Spleen (tissue), 11 donors: ENCODE results near the gene TEX26. TPM values are rescaled to one million over a fixed set of nuclear protein-coding genes. Genes with fewer than 3 reads are reported as not detected.
A peak's percentile ranks its signal among the peaks of the same experiment; 100 is the strongest.

Experiments
- DNase-seq: peaks from one replicate; pipeline ENCODE4 v3.0.0-alpha.2; 2020
- H3K27ac ChIP-seq, 8 donors: fragments of 200-600 bp; sonication (generic) in 7 of 8; 1 replicate in 4 of 8; 2 replicates in 4 of 8; pipeline versions ENCODE4 v1.5.0 to v1.8.0; 2016 to 2021; ENCODE audit warnings: inconsistent platforms in 4 of 8, mild to moderate bottlenecking in 4 of 8, moderate library complexity in 1 of 8
- H3K27me3 ChIP-seq, 7 donors: fragments of 200-600 bp; sonication (generic) in 6 of 7; replicated peaks in 1 of 7; 1 replicate in 4 of 7; 2 replicates in 3 of 7; pipeline versions ENCODE4 v1.5.0 to v1.8.0; 2016 to 2021; ENCODE audit warnings: inconsistent platforms in 3 of 7, mild to moderate bottlenecking in 1 of 7
- H3K36me3 ChIP-seq, 6 donors: fragments of 200-600 bp; sonication (generic) in 5 of 6; 1 replicate in 4 of 6; 2 replicates in 2 of 6; pipeline versions ENCODE4 v1.5.0 to v1.8.0; 2016 to 2021; ENCODE audit warnings: inconsistent platforms in 2 of 6
- H3K4me1 ChIP-seq, 6 donors: fragments of 200-600 bp; sonication (generic) in 5 of 6; 1 replicate in 3 of 6; 2 replicates in 3 of 6; pipeline versions ENCODE4 v1.5.0 to v1.8.0; 2016 to 2021; ENCODE audit warnings: inconsistent platforms in 3 of 6
- H3K4me3 ChIP-seq, 8 donors: fragments of 200-600 bp; sonication (generic) in 7 of 8; 1 replicate in 4 of 8; 2 replicates in 4 of 8; pipeline versions ENCODE4 v1.5.0 to v1.8.0; 2016 to 2021; ENCODE audit warnings: inconsistent platforms in 4 of 8, mild to moderate bottlenecking in 4 of 8, moderate library complexity in 2 of 8
- H3K9me3 ChIP-seq, 8 donors: fragments of 200-600 bp; sonication (generic) in 7 of 8; 1 replicate in 4 of 8; 2 replicates in 4 of 8; pipeline versions ENCODE4 v1.5.0 to v1.8.0; 2016 to 2021; ENCODE audit warnings: inconsistent platforms in 4 of 8
- CTCF ChIP-seq, 11 experiments: fragments of 200-600 bp in 7 of 11; fragments of 450-650 bp in 4 of 11; sonication (generic) in 4 of 11; IDR thresholded peaks in 8 of 11; conservative IDR thresholded peaks in 3 of 11; 1 replicate in 7 of 11; 2 replicates in 4 of 11; pipeline versions ENCODE4 v1.4.0 to v1.8.0; 2016 to 2021; ENCODE audit warnings: antibody characterized with exemption in 11 of 11, inconsistent platforms in 4 of 11, mild to moderate bottlenecking in 1 of 11
- POLR2A ChIP-seq, 3 donors: fragments of 450-650 bp; IDR thresholded peaks; one replicate each; pipeline ENCODE4 v1.5.1; 2017; ENCODE audit warnings: antibody characterized with exemption in 3 of 3, mild to moderate bottlenecking in 1 of 3
- POLR2AphosphoS5 ChIP-seq, 3 donors: sonication (generic); formaldehyde crosslinking; IDR thresholded peaks; one replicate each; pipeline ENCODE4 v1.5.1; 2017; ENCODE audit warnings: antibody characterized with exemption in 3 of 3
- WGBS, 5 donors: extraction: QIAGEN DNeasy Blood & Tissue Kit in 3 of 5; methylation state at CpG; one replicate each; pipeline versions ENCODE4 v1.1.5 to v1.1.7; 2013 to 2018; 5-methylcytosine and 5-hydroxymethylcytosine counted together
- intact Hi-C: fragments of 100-400 bp; cut with DNase I; formaldehyde crosslinking; loops from one replicate; pipeline ENCODE4 v1.15.0; 2023; ENCODE audit warnings: low total_unique reads
- polyA plus RNA-seq, 3 donors: library from polyadenylated mRNA; stranded (reverse); fragments of 200-250 nt; gene quantifications; one replicate each; pipeline ENCODE4 v1.2.1, GENCODE V29; 2013
- total RNA-seq, 7 donors: library from RNA; depleted of rRNA in 3 of 7; stranded (reverse); fragments of >200 nt in 3 of 7; fragmentation: NEBNext Ultra II Directional in 4 of 7; extraction: Animal tissue kit (Norgen Biotek cat#: 25700) in 4 of 7; gene quantifications; one replicate each; pipeline versions ENCODE4 v1.1.0 to v1.2.1, GENCODE V29; 2016 to 2021
- donor health status: healthy with polysubstance abuse.
- donor health status: DM: no; HTN: no; CAD: no; lungs with moderate emphysema.
- donor health status: DM: no; HTN: no; CAD: no.
- donor health status: Bipolar disorder and iron deficiency.
- donor health status: healthy.
- donor health status: DM: no; HTN: no; CAD: no.
- donor health status: DM: yes; HTN: yes; CAD: no.

The TEX26 gene
- total and polyA plus RNA-seq, 10 donors = not detected

DNA sequence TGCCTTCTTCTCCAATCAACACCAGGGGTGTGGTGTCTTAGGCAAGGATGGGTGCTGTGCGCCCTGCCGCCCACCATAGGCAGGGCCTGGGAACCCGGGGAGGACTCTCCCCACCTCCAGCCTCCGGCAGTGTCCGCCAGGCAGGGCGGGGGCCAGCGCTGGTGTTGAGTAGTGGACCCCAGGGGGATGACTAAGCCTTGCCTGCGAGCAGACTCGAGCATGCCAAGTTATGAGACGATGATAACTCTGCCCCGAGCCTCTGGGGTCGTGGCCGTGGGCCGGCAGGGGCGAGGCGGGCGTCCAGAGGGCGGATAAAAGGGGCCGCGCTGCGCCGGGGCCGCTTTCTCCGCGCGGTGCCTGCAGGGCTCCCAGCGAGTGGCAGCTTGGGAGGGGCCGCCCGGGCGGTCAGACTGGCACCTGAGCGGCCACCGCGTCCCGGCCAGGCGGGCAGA, 26.5 kb upstream of the TEX26 start, which contains the start of gene MEDAG:
MEDAG (plus strand) TSS at position 340 of the 452 bp plus-strand sequence. CDS start 245 bp downstream, outside the sequence.
- 12 to 28% (median 20%) methylated on average over 5 to 35 of the region's 35 CpGs for WGBS, 5 donors
- peaks cover 0 to 27% (median 16%) of the 10 kb centered on the region in 6 donors for H3K4me1 ChIP-seq
- H3K27ac ChIP-seq = no peak within 1 kb of the TSS
- DNase-seq = no peak
- no peak for TF ChIP-seq POLR2A (IDR thresholded peaks at IDR 0.05)
- no peak for TF ChIP-seq CTCF (IDR thresholded peaks at IDR 0.05 in 8 of 11, conservative IDR thresholded peaks at IDR 0.05 in 3 of 11)
- no peak for TF ChIP-seq POLR2AphosphoS5 (IDR thresholded peaks at IDR 0.05)
- no peaks in the 10 kb centered on the region for H3K36me3 ChIP-seq
- peaks cover 0 to 55% (median 23%) of the 10 kb centered on the region in 7 donors for H3K27me3 ChIP-seq
- intact Hi-C loops = no loop called here
- no peaks in the 10 kb centered on the region for H3K9me3 ChIP-seq
- H3K4me3 ChIP-seq = peak within 1 kb of the TSS in 5 of 8 donors; percentile 5 to 53 (median 12)

DNA sequence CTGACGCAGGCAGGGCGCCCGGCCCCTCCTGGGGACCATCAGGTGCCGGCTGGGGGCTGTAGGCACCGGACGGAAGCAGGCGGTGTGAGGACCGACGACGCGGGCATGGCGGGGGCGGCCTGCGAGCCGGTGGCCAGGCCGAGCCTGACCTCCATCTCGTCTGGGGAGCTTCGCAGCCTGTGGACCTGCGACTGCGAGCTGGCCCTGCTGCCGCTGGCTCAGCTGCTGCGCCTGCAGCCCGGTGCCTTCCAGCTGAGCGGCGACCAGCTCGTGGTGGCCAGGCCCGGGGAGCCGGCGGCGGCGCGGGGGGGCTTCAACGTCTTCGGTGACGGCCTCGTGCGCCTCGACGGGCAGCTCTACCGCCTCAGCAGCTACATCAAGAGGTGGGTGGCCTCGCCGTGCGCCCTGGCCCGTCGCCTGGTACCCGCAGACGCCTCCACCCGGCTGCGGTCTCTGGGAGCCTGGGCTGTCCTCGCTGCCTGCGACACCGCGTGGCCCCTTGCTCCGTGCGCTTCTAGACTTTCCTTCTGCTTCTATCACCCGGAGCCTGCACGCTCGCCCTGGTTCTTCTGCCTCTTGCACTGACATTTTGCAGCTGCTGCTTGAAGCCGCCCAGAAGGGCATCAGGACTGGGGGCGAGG, 25.9 kb upstream of the TEX26 start:
- peak overlapping the region in 4 of 8 donors; percentile 5 to 53 (median 22) for H3K4me3 ChIP-seq
- 15 to 29% (median 20%) methylated on average over 42 to 60 of the region's 60 CpGs for WGBS, 5 donors
- no peak overlapping the region for H3K27ac ChIP-seq
- peaks cover 0 to 61% (median 23%) of the 10 kb centered on the region in 7 donors for H3K27me3 ChIP-seq
- TF ChIP-seq POLR2A (IDR thresholded peaks at IDR 0.05) = no peak
- TF ChIP-seq POLR2AphosphoS5 (IDR thresholded peaks at IDR 0.05) = no peak
- no peak for TF ChIP-seq CTCF (IDR thresholded peaks at IDR 0.05 in 8 of 11, conservative IDR thresholded peaks at IDR 0.05 in 3 of 11)
- no peaks in the 10 kb centered on the region for H3K36me3 ChIP-seq
- no peaks in the 10 kb centered on the region for H3K9me3 ChIP-seq
- no peak for DNase-seq
- intact Hi-C loops = no loop called here
- H3K4me1 ChIP-seq = peaks cover 0 to 27% (median 16%) of the 10 kb centered on the region in 6 donors

- no peak overlapping the region for H3K27ac ChIP-seq
- DNase-seq = no peak
Measured at GRCh38 chr13:30907121-30907861, 25.2 kb upstream of the TEX26 start.

More at GRCh38 chr13:30907121-30907861, 25.2 kb upstream of the TEX26 start:
- intact Hi-C loops = no loop called here
- 49 to 62% (median 59%) methylated on average over 9 to 10 of the region's 10 CpGs for WGBS, 5 donors
- Histone ChIP-seq H3K27me3 (peaks cover 0 to 65% (median 23%) of the 10 kb centered on the region in 7 donors), H3K36me3 (no peaks in the 10 kb centered on the region), H3K9me3 (no peaks in the 10 kb centered on the region), H3K4me1 (peaks cover 0 to 27% (median 16%) of the 10 kb centered on the region in 6 donors), H3K4me3 (no peak overlapping the region)
- TF ChIP-seq POLR2A (IDR thresholded peaks at IDR 0.05) (no peak), POLR2AphosphoS5 (IDR thresholded peaks at IDR 0.05) (no peak), CTCF (IDR thresholded peaks at IDR 0.05 in 8 of 11, conservative IDR thresholded peaks at IDR 0.05 in 3 of 11) (no peak)
